OCI-LY3 (cell line): ENCODE results near the gene CCNJL.

Experiments
- H2AFZ ChIP-seq: fragments of 200-600, 300-600 bp; shearing (Covaris generic); 2 replicates; pipeline ENCODE4 v1.6.0; 2014; ENCODE audit warnings: antibody characterized with exemption, low read depth, low read length
- H3K27ac ChIP-seq: fragments of 200-600, 300-600 bp; sonication (generic); 2 replicates; pipeline ENCODE4 v1.5.1; 2014; ENCODE audit warnings: mild to moderate bottlenecking, low read length, moderate library complexity, mixed read lengths
- H3K27me3 ChIP-seq: fragments of 200-600, 300-600 bp; sonication (generic); 2 replicates; pipeline ENCODE4 v1.6.1; 2014; ENCODE audit warnings: low read depth, low read length, mixed read lengths
- H3K36me3 ChIP-seq: fragments of 200-600, 300-600 bp; sonication (generic); replicated peaks from 2 replicates; pipeline ENCODE3; 2014; ENCODE audit warnings: low read depth, low read length, mixed read lengths
- H3K4me1 ChIP-seq: fragments of 300-600, 200-600 bp; sonication (generic); 2 replicates; pipeline ENCODE4 v1.6.1; 2014; ENCODE audit warnings: low read length, mixed read lengths
- H3K4me2 ChIP-seq: fragments of 200-600, 300-600 bp; sonication (generic); 2 replicates; pipeline ENCODE4 v1.6.1; 2014; ENCODE audit warnings: low read length, mixed read lengths
- H3K4me3 ChIP-seq: fragments of 300-600, 200-600 bp; sonication (generic); 2 replicates; pipeline ENCODE4 v1.5.1; 2014; ENCODE audit warnings: antibody characterized with exemption, mild to moderate bottlenecking, low read length, moderate library complexity
- H3K79me2 ChIP-seq: fragments of 300-600, 200-600 bp; shearing (Covaris generic); 2 replicates; pipeline ENCODE4 v1.6.1; 2014; ENCODE audit warnings: mild to moderate bottlenecking, low read length, mixed read lengths
- H3K9ac ChIP-seq: fragments of 300-600, 200-600 bp; shearing (Covaris generic); 2 replicates; pipeline ENCODE4 v1.6.0; 2014; ENCODE audit warnings: mild to moderate bottlenecking, low read length, moderate library complexity
- H3K9me3 ChIP-seq: fragments of 200-600, 300-600 bp; shearing (Covaris generic); 2 replicates; pipeline ENCODE4 v1.6.1; 2014; ENCODE audit warnings: low read length, mixed read lengths; ENCODE audit not compliant: insufficient read depth
- H4K20me1 ChIP-seq: fragments of 200-600, 300-600 bp; sonication (generic); 2 replicates; pipeline ENCODE4 v1.6.1; 2016; ENCODE audit warnings: low read length, mixed read lengths; ENCODE audit not compliant: insufficient read depth
- EZH2phosphoT487 ChIP-seq: fragments of 200-600 bp; shearing (Covaris generic); IDR thresholded peaks from 2 replicates; pipeline ENCODE4 v1.6.1; 2018; ENCODE audit warnings: antibody characterized with exemption, mixed run types, low read depth
- TF ChIP-seq, protein P1 (sequence below): fragments of 200-600, 300-600 bp; sonication (generic); IDR thresholded peaks from 2 replicates; pipeline ENCODE4 v1.5.1; 2014; ENCODE audit warnings: antibody characterized with exemption, low read length, low read depth

CCNJL gene

DNA sequence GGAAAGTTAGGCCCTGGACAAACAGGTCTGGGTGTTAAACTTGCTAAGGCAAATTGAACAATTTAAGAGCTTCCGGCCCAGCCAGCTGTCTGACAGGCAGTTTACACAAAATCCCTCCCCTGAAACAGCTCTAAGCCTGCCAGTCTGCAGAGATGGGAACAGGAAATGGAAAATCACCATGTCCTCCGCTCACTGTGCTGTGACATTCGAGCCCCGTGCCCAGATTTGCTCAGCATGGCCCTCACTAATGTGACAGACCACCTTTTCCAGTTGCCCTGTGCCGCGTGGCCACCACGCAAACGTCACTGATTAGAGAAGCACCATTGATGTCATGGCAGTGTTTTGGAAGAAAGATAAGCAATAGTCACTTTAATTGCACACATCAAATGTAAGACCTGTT lies 41.0 kb downstream of the CCNJL start:
- Histone ChIP-seq H3K9me3 (no peaks in the 10 kb centered on the region), H3K27me3 (no peaks in the 10 kb centered on the region), H3K9ac (no peak overlapping the region), H4K20me1 (no peaks in the 10 kb centered on the region), H3K36me3 (no peaks in the 10 kb centered on the region), H3K4me3 (no peak overlapping the region), H3K4me2 (no peak overlapping the region), H3K4me1 (peaks cover 3% of the 10 kb centered on the region; the same call in 1 of the 2 replicates), H2AFZ (no peak overlapping the region), H3K79me2 (no peaks in the 10 kb centered on the region), H3K27ac (no peak overlapping the region)
- TF ChIP-seq EZH2phosphoT487: no peak
- TF ChIP-seq, protein P1, sequence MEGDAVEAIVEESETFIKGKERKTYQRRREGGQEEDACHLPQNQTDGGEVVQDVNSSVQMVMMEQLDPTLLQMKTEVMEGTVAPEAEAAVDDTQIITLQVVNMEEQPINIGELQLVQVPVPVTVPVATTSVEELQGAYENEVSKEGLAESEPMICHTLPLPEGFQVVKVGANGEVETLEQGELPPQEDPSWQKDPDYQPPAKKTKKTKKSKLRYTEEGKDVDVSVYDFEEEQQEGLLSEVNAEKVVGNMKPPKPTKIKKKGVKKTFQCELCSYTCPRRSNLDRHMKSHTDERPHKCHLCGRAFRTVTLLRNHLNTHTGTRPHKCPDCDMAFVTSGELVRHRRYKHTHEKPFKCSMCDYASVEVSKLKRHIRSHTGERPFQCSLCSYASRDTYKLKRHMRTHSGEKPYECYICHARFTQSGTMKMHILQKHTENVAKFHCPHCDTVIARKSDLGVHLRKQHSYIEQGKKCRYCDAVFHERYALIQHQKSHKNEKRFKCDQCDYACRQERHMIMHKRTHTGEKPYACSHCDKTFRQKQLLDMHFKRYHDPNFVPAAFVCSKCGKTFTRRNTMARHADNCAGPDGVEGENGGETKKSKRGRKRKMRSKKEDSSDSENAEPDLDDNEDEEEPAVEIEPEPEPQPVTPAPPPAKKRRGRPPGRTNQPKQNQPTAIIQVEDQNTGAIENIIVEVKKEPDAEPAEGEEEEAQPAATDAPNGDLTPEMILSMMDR: no peak

DNA sequence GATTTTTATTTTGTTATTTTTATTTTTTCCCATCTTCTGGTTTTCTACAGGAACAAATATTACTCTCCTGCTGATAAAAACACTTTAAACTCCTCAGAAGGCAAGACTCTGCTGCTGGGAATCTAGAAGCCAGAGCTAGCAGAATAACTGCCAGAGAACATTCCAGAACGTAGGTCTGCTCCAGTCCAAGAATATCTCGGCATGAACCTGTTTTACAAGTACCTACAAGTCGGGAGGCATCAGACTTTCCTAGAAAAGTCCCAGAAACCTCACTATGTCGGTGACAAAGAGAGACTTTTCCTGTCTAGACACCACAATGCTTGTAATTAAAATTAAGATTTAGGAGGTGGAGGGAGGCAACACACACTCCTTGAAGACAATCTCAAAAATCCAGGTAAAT lies 41.7 kb downstream of the CCNJL start:
- Histone ChIP-seq H3K4me1 (peaks cover 3% of the 10 kb centered on the region; the same call in 1 of the 2 replicates), H3K79me2 (no peaks in the 10 kb centered on the region), H3K4me3 (no peak overlapping the region), H3K9ac (no peak overlapping the region), H3K4me2 (no peak overlapping the region), H2AFZ (no peak overlapping the region), H3K27me3 (no peaks in the 10 kb centered on the region), H4K20me1 (no peaks in the 10 kb centered on the region), H3K9me3 (no peaks in the 10 kb centered on the region), H3K36me3 (no peaks in the 10 kb centered on the region), H3K27ac (no peak overlapping the region)
- TF ChIP-seq, protein P1: no peak
- no peak for TF ChIP-seq EZH2phosphoT487

DNA sequence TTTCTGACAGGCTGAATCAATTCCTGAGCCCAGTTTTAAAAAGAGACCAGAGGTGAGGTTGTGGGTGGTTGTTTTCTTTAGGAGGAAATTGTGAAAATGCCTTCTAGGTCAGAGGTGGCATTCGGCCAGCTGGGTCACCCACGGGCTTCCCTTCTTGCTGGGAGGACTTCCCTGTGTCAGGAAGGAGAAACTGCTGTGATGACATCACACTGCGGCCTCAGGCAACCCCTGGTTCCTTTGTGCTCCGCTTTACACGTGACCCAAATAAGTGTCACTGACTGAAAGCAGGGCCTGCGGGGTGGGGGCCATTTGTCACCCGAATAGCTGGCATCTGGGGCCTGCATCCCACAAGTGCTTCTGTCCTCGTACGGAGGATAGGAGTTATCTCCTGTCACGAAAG lies 43.3 kb downstream of the CCNJL start:
- Histone ChIP-seq H3K27ac (no peak overlapping the region), H3K4me1 (no peaks in the 10 kb centered on the region), H3K9me3 (no peaks in the 10 kb centered on the region), H3K27me3 (no peaks in the 10 kb centered on the region), H4K20me1 (no peaks in the 10 kb centered on the region), H3K4me3 (no peak overlapping the region), H3K9ac (no peak overlapping the region), H3K36me3 (no peaks in the 10 kb centered on the region), H3K4me2 (no peak overlapping the region), H3K79me2 (no peaks in the 10 kb centered on the region), H2AFZ (no peak overlapping the region)
- no peak for TF ChIP-seq EZH2phosphoT487
- TF ChIP-seq, protein P1: no peak

DNA sequence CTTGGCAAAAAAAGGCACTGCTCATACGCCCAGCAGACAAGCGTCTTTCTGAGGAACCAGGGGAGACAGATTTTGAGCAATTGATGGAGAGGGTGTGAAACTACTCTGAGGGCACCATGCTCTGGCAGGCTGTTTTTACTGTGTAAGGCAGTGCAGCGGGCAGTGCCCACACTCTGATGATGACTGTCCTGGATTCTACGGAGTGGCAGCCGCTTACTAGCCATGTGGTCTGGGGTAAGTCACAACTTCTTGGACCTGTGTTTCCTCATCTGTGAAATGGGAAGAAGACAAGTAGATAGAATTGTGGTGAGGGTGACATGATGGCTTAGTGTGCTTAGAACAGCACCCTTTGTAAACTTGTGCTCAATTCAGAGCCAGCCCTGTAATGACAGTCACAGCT lies 44.2 kb downstream of the CCNJL start:
- Histone ChIP-seq H2AFZ (no peak overlapping the region), H3K4me1 (0 out of 2 replicates have a peak, but pooled peaks cover 2% of the 10 kb centered on the region), H3K79me2 (no peaks in the 10 kb centered on the region), H3K9ac (no peak overlapping the region), H3K36me3 (no peaks in the 10 kb centered on the region), H3K27me3 (no peaks in the 10 kb centered on the region), H3K4me3 (no peak overlapping the region), H4K20me1 (no peaks in the 10 kb centered on the region), H3K9me3 (no peaks in the 10 kb centered on the region), H3K4me2 (no peak overlapping the region), H3K27ac (no peak overlapping the region)
- TF ChIP-seq, protein P1: no peak
- TF ChIP-seq EZH2phosphoT487: no peak
